KG1 (cell line): Measurements from ENCODE around the gene MTG2.

Experiments used
- DNase-seq: peaks from one replicate; lab custom pipeline; 2025; lab: John Stamatoyannopoulos, UW

MTG2 gene

DNA sequence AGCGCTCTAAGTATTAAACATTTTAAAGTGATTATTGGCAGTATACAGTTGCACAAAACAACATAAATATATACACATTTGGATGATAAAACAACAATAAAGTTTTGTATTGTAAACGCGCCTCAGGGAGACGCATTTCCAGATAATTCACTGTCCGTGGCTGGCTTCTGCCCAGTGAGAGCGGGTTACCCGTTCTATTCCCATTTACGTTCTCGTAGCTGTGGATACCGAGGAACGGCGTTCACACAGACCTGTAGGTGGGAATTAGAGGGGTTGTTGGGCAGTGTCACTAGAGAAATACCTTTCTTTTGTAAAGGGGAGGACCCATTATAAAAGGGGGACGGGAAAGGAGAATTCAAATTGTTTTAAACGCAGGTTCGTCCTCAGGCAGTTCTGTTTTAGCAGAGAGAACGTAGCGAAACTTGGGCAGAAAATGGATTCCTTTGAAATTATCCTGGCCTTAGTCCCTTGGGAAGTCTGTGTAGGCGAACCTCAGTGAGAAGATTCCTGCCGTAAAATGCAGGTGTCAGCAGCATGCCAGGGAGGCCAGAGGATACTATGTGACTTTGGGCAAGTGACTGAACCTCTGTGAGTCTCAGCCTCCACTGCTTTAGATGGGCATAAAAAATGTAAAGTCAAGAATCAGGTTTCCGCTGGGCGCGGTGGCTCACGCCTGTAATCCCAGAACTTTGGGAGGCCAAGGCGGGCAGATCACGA lies 756 bp downstream of the MTG2 start:
- no peak for DNase-seq

DNA sequence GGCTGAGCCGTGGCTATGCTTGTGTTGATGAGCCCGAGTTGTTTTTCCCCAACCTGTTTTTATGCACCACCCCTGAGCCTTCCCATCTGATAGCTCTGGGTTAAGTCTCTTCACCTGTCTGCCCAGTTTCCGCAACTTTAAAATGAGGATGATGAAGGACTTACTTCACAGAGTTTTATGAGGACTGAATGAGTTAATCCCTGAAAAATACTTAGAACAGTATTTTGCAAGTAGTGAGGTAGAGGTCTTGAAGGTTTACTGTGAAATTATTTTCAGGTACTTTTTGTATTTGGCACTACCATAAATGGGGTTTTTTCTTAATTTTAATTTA lies 3.2 kb downstream of the MTG2 start:
- DNase-seq: no peak

GRCh38 chr20:62186887-62187866 lies 4.3 kb downstream of the MTG2 start:
- no peak for DNase-seq

DNA sequence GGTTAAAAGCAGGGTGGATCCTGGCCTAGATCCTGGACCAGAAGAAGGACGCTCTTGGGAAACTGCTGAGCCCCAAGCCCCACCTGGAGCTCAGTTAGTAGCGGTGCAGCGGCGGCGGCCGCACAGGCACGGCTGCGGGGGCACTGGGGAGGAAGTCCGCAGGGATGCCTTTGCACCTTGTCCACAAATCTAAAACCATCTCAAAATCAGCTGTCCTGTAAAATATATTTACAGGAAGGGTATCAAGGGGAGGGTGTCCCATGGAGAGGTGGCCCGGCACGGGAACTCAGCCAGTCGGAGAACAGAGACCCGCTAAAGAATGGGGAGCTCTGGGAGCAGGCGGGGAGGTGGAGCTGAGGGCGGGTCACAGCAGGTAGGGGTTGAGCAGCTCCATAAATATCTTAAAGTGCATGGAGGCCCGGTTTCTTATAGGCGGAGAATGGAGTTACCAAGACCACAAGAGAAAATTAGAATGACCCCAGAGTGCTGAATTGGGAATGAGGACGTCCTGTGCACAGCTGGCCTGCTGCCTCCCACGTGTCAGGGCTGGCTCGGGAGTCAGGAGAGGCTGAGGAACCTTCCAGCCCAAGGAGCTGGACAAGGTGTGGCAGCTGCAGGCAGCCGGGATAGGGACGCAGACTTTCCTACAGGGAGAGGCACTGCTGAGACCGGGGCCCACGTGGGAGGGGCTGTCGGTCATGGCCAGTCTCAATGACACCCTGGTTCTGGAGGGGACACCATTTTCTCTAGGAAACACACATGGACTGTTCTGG lies 8.0 kb downstream of the MTG2 start:
- DNase-seq: no peak

- no peak for DNase-seq
These were observed 9.1 kb downstream of the MTG2 start for GRCh38 chr20:62191781-62192559.

DNA sequence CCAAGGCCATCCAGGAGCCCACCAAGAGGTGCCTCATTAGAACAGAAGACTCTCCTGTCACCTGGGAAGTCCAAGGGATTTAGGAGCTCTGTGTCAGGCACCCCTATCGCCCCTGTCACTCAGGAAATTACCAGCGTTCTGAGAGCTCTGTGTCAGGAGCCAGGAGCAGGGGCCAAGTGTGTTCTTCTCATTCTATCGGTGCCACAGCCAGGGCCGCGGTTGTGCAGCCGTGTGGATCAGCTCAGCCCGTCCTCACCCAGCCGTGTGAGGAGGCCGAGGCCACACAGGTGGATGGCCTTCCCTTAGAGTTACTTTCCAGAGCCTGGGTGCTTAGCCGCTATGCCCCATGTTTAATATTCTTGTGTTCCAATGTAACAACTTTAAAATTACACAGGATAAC lies 9.8 kb downstream of the MTG2 start:
- no peak for DNase-seq

DNA sequence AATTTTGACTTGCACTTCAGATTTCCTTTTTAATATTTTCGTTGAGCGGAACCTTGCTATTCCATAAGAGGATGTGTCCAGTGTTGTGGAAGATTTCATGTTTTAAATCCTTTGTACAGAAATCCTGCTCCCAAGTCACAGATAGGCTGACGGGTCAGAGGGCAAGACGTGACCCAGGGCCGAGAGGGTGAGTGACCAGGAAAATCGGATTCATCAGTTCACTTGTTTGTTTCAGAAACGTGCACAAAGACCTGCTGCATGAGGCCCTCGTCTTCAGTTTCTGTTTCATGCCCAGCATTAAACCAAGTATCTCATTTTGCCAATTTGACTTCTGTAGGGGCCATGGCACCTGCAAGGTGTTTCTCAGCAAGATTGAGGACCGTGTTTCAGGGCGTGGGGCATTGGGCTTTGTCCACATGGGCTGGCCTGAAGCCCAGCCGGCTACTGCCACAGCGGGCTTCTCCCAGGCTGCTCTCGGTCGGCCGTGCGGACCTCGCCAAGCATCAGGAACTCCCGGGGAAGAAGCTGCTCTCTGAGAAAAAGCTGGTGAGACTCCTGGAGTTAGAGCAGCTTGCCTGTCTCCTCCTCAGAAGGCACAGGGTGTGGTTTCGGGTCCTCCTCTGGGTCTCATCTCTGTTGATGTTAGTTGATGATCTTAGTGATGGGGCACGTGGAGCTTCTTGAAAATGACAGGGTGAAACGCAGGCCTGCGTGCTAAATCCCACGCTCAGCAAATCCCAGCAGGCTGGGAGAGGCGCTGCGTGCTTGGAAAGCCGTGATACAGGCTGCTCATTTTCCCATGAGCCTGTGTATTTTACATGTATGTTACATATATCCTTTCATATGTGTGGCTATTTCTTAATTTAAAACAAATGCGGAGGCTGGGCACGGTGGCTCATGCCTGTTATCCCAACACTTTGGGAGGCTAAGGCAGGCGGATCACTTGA lies 10.5 kb downstream of the MTG2 start:
- no peak for DNase-seq

- no peak for DNase-seq
These were observed 12.2 kb downstream of the MTG2 start for GRCh38 chr20:62195075-62195405.

GRCh38 chr20:62195736-62196135 lies 12.9 kb downstream of the MTG2 start:
- no peak for DNase-seq

GRCh38 chr20:62196286-62196685 lies 13.5 kb downstream of the MTG2 start:
- no peak for DNase-seq

- DNase-seq: no peak
These were observed 14.5 kb downstream of the MTG2 start for GRCh38 chr20:62197311-62197710.

- no peak for DNase-seq
These were observed 15.0 kb downstream of the MTG2 start for GRCh38 chr20:62197801-62198200.

- DNase-seq: no peak
These were observed 15.7 kb downstream of the MTG2 start for GRCh38 chr20:62198496-62198895.

GRCh38 chr20:62198931-62199330 lies 16.1 kb downstream of the MTG2 start:
- DNase-seq: no peak

- DNase-seq: no peak
These were observed 17.8 kb downstream of the MTG2 start for GRCh38 chr20:62200491-62201172.

DNA sequence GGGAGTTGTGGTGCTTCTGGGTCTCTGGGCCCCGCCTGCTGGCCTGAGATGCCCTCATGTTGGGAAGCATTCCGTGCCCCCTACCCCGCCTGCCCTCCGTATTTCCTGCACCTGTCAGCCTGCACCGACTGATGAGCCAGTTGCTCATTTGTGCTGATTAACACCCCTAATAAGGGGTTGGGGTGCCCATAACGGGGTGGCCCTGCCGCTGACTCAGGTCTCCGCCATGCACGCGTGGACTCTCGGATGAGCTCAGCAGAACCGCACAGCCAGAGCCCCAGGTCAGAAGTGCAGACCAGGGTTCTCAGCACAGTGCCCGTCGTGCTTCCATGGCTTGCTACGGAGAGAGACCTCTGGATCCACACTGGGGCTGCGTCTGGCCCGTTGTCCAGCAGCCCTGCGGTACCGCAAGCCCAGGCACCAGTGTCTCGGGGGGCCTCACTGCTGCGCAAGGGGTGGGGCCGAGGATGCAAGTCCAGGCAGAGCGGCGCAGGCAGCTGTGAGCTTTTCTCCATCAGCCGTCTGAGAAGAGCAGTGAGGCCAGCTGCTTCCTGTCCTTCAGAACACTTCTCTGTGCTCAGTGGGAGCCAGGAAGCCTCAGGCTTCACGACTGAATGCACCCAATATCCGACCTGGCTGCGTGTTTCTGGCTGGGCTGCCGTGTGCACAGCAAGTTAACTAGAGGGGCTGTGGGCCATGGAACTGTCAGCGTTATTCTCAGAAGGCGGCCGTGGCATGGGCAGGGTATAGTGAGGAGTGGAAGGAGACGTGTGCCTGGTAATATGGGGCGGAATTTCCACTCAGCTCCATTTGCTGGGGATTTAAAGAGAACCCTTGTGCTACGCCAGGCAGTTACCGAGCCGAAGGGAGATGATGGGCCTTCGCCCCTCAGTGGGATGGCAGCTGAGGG lies 18.6 kb downstream of the MTG2 start:
- no peak for DNase-seq

DNA sequence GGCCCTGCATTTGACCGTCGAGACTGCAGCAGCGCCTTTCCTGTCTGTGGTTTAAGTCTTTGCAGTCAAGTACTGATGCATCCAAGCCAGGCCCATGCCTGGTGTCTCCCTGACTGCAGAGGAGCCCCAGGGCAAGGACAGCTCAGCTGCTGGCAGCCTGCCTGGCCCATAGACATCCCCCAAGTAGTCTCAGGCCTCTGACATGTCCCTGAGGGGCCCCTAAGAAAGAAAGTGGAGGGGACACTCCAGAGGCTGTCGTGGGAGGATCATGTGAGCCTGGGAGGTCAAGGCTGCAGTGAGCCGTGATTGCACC lies 19.2 kb downstream of the MTG2 start:
- no peak for DNase-seq

GRCh38 chr20:62202676-62203377 lies 20.0 kb downstream of the MTG2 start:
- DNase-seq: no peak
